Measurements from ENCODE around the gene PRG3.

PRG3 gene

DNA sequence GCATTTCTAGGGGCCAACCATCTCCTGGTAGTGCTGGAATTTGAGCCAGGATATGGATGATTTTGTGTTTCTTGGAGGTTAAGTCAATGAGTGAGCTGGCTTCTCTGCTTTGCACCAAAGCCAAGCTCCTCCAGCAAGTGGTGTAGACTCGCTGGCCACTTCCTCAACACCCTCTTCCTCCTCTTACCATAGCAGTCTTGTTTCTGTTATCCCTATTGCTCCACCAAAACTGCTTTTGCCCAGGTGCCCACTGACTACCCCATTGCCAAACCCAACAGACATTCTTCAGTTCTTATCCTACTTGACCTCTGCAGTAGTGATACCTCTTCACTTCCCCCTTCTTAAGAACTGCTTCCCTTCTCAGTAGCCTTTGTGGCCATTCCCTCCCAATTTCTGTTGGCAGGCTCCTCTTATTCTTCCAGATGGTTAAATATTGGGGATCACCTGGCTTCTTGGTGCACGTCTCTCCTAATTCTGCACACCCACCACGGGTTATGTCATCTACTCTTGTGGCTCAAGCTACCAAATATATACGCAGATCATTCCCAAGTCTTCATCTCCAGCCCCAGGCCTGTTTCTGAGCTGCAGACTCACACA, 16.5 kb upstream of the PRG3 start:
- H3K27ac ChIP-seq = no peak overlapping the region
- DNase-seq (ENCODE audit: low spot score) = no peak
- ChIA-PET CTCF (no interaction called here), POLR2A (ENCODE audit: low non-redundant PET) (no interaction called here)
- TF ChIP-seq CTCF (conservative IDR thresholded peaks at IDR 0.05; ENCODE audit: low read depth) = no peak

- no peak for TF ChIP-seq CTCF (conservative IDR thresholded peaks at IDR 0.05; ENCODE audit: low read depth)
- ChIA-PET POLR2A (ENCODE audit: low non-redundant PET) (no interaction called here), CTCF (no interaction called here)
- DNase-seq (ENCODE audit: low spot score) = no peak
- no peak overlapping the region for H3K27ac ChIP-seq
Measured at GRCh38 chr11:57396744-57397143, 15.8 kb upstream of the PRG3 start.

DNA sequence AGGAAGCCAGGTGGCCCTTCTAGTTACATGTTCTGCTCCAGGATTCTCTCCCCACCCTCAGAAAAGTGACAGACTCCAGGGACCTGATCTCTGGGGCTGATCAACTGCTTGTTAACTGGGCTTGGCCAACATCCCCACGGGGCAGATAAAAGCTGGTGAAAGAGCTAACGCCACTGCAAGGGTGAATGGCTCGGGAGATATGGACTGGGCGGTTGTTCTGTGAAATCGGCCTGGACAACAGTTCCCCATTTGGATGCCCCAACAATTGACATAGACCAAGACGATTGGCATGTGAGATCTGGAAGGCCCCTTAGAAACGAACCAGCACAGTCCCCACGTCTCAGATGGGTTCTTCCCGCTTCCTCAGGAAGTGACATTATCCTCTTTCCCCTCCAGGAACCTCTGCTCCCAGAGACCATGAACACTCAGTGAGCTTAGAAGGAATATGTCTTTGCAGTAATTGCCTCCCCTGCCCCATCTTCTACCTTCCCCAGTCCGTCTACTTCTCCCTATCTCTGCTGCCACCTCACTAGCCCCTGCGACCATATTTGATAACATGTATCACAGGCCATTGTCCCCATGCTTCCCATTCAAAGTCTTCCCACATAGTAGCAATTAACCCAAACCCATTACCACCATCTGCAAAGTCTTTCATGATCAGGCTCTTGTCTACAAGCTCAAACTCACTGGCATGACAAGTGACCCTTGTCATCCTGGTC, 15.1 kb upstream of the PRG3 start:
- CTCF ChIA-PET = interaction anchor here (0.6 to 0.9 kb wide), 3 partner anchors 12 to 130 kb away, joined by 3 read pairs; no protein-coding TSS in a partner anchor
- POLR2A ChIA-PET (ENCODE audit: low non-redundant PET) = no interaction called here
- DNase-seq (ENCODE audit: low spot score) = no peak
- TF ChIP-seq CTCF (conservative IDR thresholded peaks at IDR 0.05; ENCODE audit: low read depth) = no peak
- no peak overlapping the region for H3K27ac ChIP-seq

DNA sequence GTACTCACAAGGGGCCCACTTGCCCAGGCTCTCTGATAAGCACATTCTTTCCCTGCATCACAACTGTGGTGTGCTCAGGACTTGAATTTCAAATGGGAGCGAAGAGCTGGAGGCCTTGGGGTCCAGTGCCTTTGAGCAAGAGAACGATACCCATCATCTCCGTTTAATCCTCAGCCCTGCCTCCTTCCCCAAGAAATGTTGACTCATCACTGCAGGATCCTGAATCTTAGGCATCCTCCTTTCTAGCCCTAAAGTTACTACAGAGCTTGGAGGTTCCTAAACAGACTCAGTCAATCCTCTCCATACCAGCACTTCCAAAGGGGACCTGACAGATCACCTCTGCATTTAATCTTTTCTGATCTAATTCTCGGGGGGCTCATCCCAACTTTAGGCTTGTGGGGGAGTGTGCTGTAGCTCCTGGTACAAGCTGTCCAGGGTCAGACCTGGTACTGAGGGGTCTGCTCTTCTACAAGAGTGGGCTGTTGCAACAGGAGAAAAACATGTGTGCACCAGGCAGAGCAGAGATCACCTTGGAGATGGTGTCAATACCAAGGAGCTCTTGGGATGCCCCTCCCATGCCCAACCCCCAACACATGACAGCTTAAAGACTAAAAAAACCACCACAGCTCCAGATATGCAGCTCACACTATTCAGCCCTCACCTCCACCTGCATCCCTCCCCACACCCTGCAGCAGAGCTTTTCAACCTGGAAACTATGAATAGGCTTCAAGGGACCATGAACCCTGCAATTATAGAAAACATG, 13.4 kb upstream of the PRG3 start:
- CTCF ChIA-PET = no interaction called here
- H3K27ac ChIP-seq = no peak overlapping the region
- POLR2A ChIA-PET (ENCODE audit: low non-redundant PET) = no interaction called here
- no peak for TF ChIP-seq CTCF (conservative IDR thresholded peaks at IDR 0.05; ENCODE audit: low read depth)
- no peak for DNase-seq (ENCODE audit: low spot score)

DNA sequence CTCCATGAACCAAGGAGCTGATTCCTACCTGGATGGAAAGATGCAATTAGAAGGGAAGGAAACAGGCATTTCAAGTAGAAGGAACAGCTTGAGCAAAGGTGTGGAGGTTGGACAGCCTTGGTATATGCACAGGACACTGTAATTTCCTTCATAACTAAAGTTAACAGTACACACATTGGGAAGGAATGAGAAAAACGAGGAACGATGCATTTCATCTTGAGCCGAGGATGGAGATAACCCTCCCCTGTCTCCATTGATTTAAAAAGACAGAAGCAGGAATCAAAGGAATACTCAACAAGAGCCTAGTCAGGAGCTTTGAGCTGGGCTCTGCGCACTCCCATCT, 11.8 kb upstream of the PRG3 start:
- no peak for TF ChIP-seq CTCF (conservative IDR thresholded peaks at IDR 0.05; ENCODE audit: low read depth)
- DNase-seq (ENCODE audit: low spot score) = no peak
- ChIA-PET CTCF (no interaction called here), POLR2A (ENCODE audit: low non-redundant PET) (no interaction called here)
- H3K27ac ChIP-seq = no peak overlapping the region

DNA sequence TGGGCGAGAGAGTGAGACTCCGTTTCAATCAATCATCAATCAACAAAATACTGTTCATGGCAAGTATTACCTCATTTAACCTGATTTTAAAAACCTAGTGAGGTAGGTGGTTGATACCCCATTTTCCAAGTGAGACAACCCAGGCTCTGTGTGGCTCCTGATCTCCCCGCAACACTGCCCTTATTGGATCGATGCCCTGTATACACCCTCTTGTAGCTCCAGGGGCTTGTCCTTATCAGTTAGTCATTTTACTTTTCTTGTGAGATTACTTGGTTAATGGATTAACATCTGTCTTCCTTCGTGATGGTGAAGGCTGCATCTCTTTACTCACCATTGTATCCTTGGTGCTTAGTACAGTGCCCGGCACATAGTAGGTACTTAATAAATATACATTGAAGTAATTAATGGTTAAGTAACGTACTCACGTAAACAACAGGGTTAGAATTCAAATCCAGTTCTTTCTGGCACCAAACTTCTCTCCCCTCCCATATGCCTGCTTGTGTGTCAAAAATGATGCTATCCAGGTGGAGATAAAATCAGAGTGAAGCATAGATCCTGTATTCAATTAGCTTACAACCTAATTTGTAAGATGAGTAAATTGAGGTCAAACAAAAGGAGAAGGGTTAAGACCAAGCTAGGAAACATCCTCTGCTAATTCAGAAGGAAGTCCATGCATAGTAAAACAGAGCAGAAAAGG, 11.3 kb upstream of the PRG3 start:
- TF ChIP-seq CTCF (conservative IDR thresholded peaks at IDR 0.05; ENCODE audit: low read depth) = no peak
- no peak overlapping the region for H3K27ac ChIP-seq
- CTCF ChIA-PET = no interaction called here
- POLR2A ChIA-PET (ENCODE audit: low non-redundant PET) = no interaction called here
- DNase-seq (ENCODE audit: low spot score) = no peak

All from RWPE1 (cell line).